Measurements from ENCODE around the gene EEFSEC. TPM values are rescaled to one million over a fixed set of nuclear protein-coding genes. Genes with fewer than 3 reads are reported as not detected.

The EEFSEC gene
- total and polyA plus RNA-seq, 2 of the 8 experiments (the other 6 are each of a cell fraction or from before 2014, with no cell fraction given), result 13.1 to 19.8 TPM

- no peak for TF ChIP-seq RNF2 (IDR thresholded peaks at IDR 0.05; ENCODE audit: borderline replicate concordance, low read depth, low read length, missing control alignments, poor library complexity, severe bottlenecking)
Observed at GRCh38 chr3:128296469-128297251, 143.4 kb downstream of the EEFSEC start (continued).
